Glutamatergic neuron (in vitro differentiated cells): ENCODE data around the gene LVRN. TPM values are rescaled to one million over a fixed set of nuclear protein-coding genes. Genes with fewer than 3 reads are reported as not detected.

Source experiments
- DNase-seq: peaks from one replicate; pipeline ENCODE4 v3.0.0; 2022
- H3K27ac Mint-ChIP-seq: one replicate; pipeline ENCODE4 v1.8.0; 2020; ENCODE audit warnings: mild to moderate bottlenecking, mixed read lengths, inconsistent platforms; ENCODE audit not compliant: unreplicated experiment
- H3K27me3 Mint-ChIP-seq: one replicate; pipeline ENCODE4 v1.8.0; 2020; ENCODE audit warnings: mild to moderate bottlenecking, moderate library complexity, mixed read lengths, inconsistent platforms; ENCODE audit not compliant: unreplicated experiment
- H3K36me3 Mint-ChIP-seq: one replicate; pipeline ENCODE4 v1.8.0; 2020; ENCODE audit warnings: mild to moderate bottlenecking, mixed read lengths, inconsistent platforms; ENCODE audit not compliant: unreplicated experiment
- H3K4me1 Mint-ChIP-seq: one replicate; pipeline ENCODE4 v1.8.0; 2020; ENCODE audit warnings: mild to moderate bottlenecking, low read depth, mixed read lengths, inconsistent platforms; ENCODE audit not compliant: unreplicated experiment
- H3K4me3 Mint-ChIP-seq: one replicate; pipeline ENCODE4 v1.8.0; 2020; ENCODE audit warnings: mild to moderate bottlenecking, mixed read lengths, inconsistent platforms; ENCODE audit not compliant: unreplicated experiment
- H3K9me3 Mint-ChIP-seq: one replicate; pipeline ENCODE4 v1.8.0; 2020; ENCODE audit warnings: mild to moderate bottlenecking, moderate library complexity, mixed read lengths, inconsistent platforms; ENCODE audit not compliant: unreplicated experiment
- total RNA-seq: library from RNA; stranded (reverse); fragmentation: NEBNext Ultra II Directional; extraction: Animal tissue kit (Norgen Biotek cat#: 25700); gene quantifications from one replicate; pipeline ENCODE4 v1.2.1, GENCODE V29; 2021; ENCODE audit not compliant: unreplicated experiment
- TF ChIP-seq, protein P1 (sequence below): fragments of 200-600 bp; sonication (generic); IDR thresholded peaks from one replicate; pipeline ENCODE4 v1.5.0; 2021; ENCODE audit not compliant: partially characterized antibody, unreplicated experiment

LVRN gene
- total RNA-seq, 1 donor from 2014 or later, result 0.59 TPM

DNA sequence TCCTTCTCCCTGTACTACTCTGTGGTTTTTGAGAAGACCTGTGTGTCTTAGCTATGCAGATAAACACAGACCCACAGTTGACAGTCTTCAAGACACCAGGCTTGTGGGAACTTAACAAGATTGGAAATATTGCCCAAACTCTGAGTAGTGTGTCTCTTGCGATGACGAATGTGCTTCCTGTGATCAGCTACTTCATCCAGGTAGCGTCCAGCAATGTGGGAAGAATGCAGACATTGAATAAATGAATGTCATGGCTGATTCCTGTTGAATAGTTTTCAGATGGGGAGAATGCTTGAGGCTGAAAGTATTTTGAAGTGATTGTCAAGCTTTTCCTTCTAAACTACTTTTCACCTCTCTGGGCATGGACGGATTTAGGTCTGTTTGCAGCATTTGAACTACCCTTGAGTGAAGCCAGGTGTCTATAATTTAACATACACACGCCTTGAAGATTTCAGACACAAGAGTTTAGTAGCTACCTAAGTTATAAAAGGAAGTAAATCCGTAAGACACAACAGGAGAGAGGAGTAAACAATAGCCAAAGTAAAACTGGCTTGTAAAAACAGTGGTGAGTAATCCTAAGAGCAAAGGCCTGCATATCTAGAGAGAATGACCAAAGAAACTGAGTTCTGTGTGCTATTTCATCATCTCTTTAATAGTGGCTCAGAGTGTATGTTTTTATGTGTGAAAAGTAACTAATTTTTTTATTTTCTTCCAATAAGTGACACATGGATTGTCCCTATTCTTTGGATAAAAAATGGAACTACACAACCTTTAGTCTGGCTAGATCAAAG lies 40.0 kb downstream of the LVRN start:
- Mint-ChIP-seq H3K36me3 (no peaks in the 10 kb centered on the region), H3K27ac (no peak overlapping the region), H3K4me3 (no peak overlapping the region), H3K27me3 (no peaks in the 10 kb centered on the region), H3K4me1 (no peaks in the 10 kb centered on the region), H3K9me3 (no peaks in the 10 kb centered on the region)
- TF ChIP-seq, protein P1, sequence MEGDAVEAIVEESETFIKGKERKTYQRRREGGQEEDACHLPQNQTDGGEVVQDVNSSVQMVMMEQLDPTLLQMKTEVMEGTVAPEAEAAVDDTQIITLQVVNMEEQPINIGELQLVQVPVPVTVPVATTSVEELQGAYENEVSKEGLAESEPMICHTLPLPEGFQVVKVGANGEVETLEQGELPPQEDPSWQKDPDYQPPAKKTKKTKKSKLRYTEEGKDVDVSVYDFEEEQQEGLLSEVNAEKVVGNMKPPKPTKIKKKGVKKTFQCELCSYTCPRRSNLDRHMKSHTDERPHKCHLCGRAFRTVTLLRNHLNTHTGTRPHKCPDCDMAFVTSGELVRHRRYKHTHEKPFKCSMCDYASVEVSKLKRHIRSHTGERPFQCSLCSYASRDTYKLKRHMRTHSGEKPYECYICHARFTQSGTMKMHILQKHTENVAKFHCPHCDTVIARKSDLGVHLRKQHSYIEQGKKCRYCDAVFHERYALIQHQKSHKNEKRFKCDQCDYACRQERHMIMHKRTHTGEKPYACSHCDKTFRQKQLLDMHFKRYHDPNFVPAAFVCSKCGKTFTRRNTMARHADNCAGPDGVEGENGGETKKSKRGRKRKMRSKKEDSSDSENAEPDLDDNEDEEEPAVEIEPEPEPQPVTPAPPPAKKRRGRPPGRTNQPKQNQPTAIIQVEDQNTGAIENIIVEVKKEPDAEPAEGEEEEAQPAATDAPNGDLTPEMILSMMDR, result no peak
- no peak for DNase-seq

DNA sequence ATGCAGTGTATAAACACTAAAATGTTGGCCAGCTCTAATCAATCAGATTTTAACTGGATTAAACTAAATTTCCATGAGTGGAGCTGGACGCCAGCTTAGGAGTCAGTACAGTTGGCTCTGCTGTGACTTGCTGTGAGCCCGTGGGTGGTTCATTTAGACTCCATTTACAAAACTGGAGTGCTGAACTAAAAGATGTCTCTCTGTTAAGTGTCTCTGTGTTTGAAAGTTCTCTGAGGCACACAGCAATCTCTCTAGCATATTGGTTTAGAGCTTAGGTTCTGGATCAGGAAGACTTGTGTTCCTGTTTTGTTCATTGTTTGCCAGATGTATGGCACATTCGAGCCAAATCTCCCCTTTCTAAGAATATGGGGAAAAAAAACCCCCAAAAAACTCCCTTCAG lies 42.0 kb downstream of the LVRN start:
- no peaks in the 10 kb centered on the region for H3K4me1 Mint-ChIP-seq
- DNase-seq, result no peak
- no peaks in the 10 kb centered on the region for H3K36me3 Mint-ChIP-seq
- H3K27me3 Mint-ChIP-seq, result no peaks in the 10 kb centered on the region
- no peak overlapping the region for H3K27ac Mint-ChIP-seq
- TF ChIP-seq, protein P1, result no peak
- H3K9me3 Mint-ChIP-seq, result no peaks in the 10 kb centered on the region
- H3K4me3 Mint-ChIP-seq, result no peak overlapping the region

DNA sequence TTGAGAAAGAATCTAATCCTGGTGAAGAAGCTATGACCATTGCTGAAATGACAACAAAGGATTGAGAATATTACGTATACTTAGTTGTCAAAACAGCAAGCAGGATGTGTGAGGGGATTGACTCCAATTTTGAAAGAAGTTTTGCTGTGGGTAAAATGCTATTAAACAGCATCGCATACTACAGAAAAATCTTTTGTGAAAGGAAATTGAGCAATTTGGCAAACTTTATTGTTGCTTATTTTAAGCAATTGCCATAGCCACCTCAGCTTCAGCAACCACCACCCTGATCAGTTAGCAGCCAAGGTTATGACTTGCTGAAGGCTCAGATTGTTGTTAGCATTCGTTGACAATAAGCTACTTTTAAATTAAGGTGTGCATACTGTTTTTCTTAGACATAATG lies 47.5 kb downstream of the LVRN start:
- no peak for DNase-seq
- TF ChIP-seq, protein P1, result no peak
- no peak overlapping the region for H3K4me3 Mint-ChIP-seq
- H3K4me1 Mint-ChIP-seq, result no peaks in the 10 kb centered on the region
- no peaks in the 10 kb centered on the region for H3K27me3 Mint-ChIP-seq
- no peak overlapping the region for H3K27ac Mint-ChIP-seq
- no peaks in the 10 kb centered on the region for H3K36me3 Mint-ChIP-seq
- no peaks in the 10 kb centered on the region for H3K9me3 Mint-ChIP-seq

DNA sequence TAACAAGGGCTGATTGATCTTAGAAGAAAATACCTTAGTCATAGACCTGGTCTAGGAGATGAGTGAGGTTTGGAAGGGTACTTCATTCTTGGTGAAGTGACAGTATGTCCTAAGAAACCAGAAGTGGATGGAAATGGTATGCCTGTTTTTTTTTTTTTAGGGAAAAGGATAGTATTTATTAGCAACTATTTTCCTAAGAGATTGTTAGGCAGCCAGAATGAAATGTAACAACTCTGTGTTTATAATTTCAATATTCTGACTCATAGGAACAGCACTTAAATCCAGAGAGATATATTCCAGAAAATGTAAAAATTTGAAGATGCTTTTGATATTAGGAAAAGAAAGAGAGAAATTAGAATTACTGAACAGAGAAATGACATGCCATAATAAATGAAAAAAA lies 48.8 kb downstream of the LVRN start:
- DNase-seq, result no peak
- Mint-ChIP-seq H3K27ac (no peak overlapping the region), H3K36me3 (no peaks in the 10 kb centered on the region), H3K27me3 (no peaks in the 10 kb centered on the region), H3K4me1 (no peaks in the 10 kb centered on the region), H3K9me3 (no peaks in the 10 kb centered on the region), H3K4me3 (no peak overlapping the region)
- TF ChIP-seq, protein P1, result no peak

DNA sequence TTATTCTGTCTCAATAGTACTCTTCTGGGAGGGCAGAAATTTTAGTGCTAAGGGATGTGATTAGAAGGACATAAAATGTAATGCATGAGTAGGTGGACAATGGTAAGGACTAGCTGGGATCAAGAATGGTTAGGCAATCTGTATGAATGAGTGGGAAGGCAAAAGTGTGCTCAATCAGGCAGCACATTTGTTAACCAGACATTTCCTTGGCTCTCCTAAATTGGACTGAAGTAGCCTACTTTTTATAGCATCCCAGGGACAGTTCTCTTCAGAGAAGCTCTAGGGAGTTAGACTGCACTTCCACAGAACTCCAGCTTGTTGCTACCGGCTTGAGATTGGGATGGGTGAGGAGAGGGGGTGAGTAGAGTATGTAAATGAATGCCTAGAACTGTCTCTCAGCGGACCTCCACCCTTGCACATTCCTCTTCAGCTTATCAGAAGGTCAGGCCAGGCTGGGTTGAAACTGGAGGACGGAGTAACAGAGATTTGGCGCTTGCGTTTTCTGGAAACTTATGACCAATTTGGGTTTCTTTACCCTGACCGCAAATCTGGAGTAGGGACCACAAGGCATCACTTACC lies 51.0 kb downstream of the LVRN start:
- Mint-ChIP-seq H3K36me3 (no peaks in the 10 kb centered on the region), H3K27ac (no peak overlapping the region), H3K4me3 (no peak overlapping the region), H3K4me1 (no peaks in the 10 kb centered on the region), H3K27me3 (no peaks in the 10 kb centered on the region), H3K9me3 (no peaks in the 10 kb centered on the region)
- TF ChIP-seq, protein P1, result no peak
- DNase-seq, result no peak
